SK-N-SH (cell line): ENCODE data around the gene PRRX2.

ENCODE experiments used
- CTCF ChIP-seq: fragments of 200-600 bp; sonication (generic); IDR thresholded peaks from 2 replicates; pipeline ENCODE4 v1.6.1; 2017; ENCODE audit warnings: antibody characterized with exemption, mild to moderate bottlenecking, moderate library complexity
- YY1 ChIP-seq: IDR thresholded peaks from 2 replicates; pipeline ENCODE4 v1.4.0; 2012; ENCODE audit warnings: low read depth, mild to moderate bottlenecking

- TF ChIP-seq CTCF (no peak), YY1 (no peak)
Observed at GRCh38 chr9:129751841-129752801, 86.7 kb downstream of the PRRX2 start.
